HG02973 (cell line): Measurements from ENCODE around the gene NFKBIZ.

Source experiments
- ATAC-seq: cut with Tn5 transposase; IDR thresholded peaks from one replicate; pipeline ENCODE4 v1.9.1; 2021; ENCODE audit warnings: moderate library complexity; ENCODE audit not compliant: unreplicated experiment

NFKBIZ gene

GRCh38 chr3:101848754-101849713 lies at the start of gene NFKBIZ:
NFKBIZ (plus strand) TSS chr3:101849514; CDS start chr3:101849629, 115 bp downstream.
- ATAC-seq, result peak; percentile 67

GRCh38 chr3:101801174-101801573 lies 48.1 kb upstream of the NFKBIZ start:
- no peak for ATAC-seq

- ATAC-seq, result no peak
These were observed 47.1 kb upstream of the NFKBIZ start for GRCh38 chr3:101802179-101802578.

- peak; percentile 93 for ATAC-seq
These were observed 46.0 kb upstream of the NFKBIZ start for GRCh38 chr3:101803173-101803782.

GRCh38 chr3:101803939-101804338 lies 45.4 kb upstream of the NFKBIZ start:
- no peak for ATAC-seq

- ATAC-seq, result no peak
These were observed 42.8 kb upstream of the NFKBIZ start for GRCh38 chr3:101806491-101806890.

GRCh38 chr3:101807888-101808287 lies 41.4 kb upstream of the NFKBIZ start:
- peak; percentile 58 for ATAC-seq

- no peak for ATAC-seq
These were observed 39.9 kb upstream of the NFKBIZ start for GRCh38 chr3:101809178-101810021.

GRCh38 chr3:101810022-101810418 lies 39.3 kb upstream of the NFKBIZ start:
- ATAC-seq, result no peak

GRCh38 chr3:101811875-101812274 lies 37.4 kb upstream of the NFKBIZ start:
- no peak for ATAC-seq

- ATAC-seq, result no peak
These were observed 36.4 kb upstream of the NFKBIZ start for GRCh38 chr3:101812895-101813294.

- ATAC-seq, result no peak
These were observed 35.4 kb upstream of the NFKBIZ start for GRCh38 chr3:101813817-101814440.

GRCh38 chr3:101814835-101815234 lies 34.5 kb upstream of the NFKBIZ start:
- peak; percentile 35 for ATAC-seq

- ATAC-seq, result no peak
These were observed 32.8 kb upstream of the NFKBIZ start for GRCh38 chr3:101816215-101817149.

GRCh38 chr3:101817992-101818391 lies 31.3 kb upstream of the NFKBIZ start:
- ATAC-seq, result no peak

- peak; percentile 47 for ATAC-seq
These were observed 29.6 kb upstream of the NFKBIZ start for GRCh38 chr3:101819649-101820206.

GRCh38 chr3:101821503-101821902 lies 27.8 kb upstream of the NFKBIZ start:
- no peak for ATAC-seq

GRCh38 chr3:101823525-101823924 lies 25.8 kb upstream of the NFKBIZ start:
- no peak for ATAC-seq

- no peak for ATAC-seq
These were observed 24.6 kb upstream of the NFKBIZ start for GRCh38 chr3:101824702-101825101.
